HCT116 (cell line): ENCODE data around the gene LTBP4.

Experiments used
- FOSL1 ChIP-seq: IDR thresholded peaks from 2 replicates; pipeline ENCODE4 v1.6.1; 2012; ENCODE audit warnings: low read depth
- POLR2A ChIP-seq: IDR thresholded peaks from 2 replicates; pipeline ENCODE4 v1.7.0; 2011; ENCODE audit warnings: borderline replicate concordance; ENCODE audit not compliant: insufficient read depth, insufficient read length; ENCODE audit errors: extremely low read depth
- TF ChIP-seq, protein P1 (sequence below), 3 experiments: fragments of 200-600 bp in 1 of 3; sonication (generic) in 1 of 3; IDR thresholded peaks in 2 of 3; conservative IDR thresholded peaks in 1 of 3; 2 replicates each; pipeline ENCODE4 v1.5.1; 2012 to 2017; ENCODE audit warnings: low read depth in 2 of 3, low read length in 2 of 3, antibody characterized with exemption in 1 of 3, borderline replicate concordance in 1 of 3, control low read depth in 1 of 3, mild to moderate bottlenecking in 1 of 3, mixed read lengths in 1 of 3, mixed run types in 1 of 3, moderate library complexity in 1 of 3; ENCODE audit not compliant: insufficient read depth in 1 of 3

DNA sequence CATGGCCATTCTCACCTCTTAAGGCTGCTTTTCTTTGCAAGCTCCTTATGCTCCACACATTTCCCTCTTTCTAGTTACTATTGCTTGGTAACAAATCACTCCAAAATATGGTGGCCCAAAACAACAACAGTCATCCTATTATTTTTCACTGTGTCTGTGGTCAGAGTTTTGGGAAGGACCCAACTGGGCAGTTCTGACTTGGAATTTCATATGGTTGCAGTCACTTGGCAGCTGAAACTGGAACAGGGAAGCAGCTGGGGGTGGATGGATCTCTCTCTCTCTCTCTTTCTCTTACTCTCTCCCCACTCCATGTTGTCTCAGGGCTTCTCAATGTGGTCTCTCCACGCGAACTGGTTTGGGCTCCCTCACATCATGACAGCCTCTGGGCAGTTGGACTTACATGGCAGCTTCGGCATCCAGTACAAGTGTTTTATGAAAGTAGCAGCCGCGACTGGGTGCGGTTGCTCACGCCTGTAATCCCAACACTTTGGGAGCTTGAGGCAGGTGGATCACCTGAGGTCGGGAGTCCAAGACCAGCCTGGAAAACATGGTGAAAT, 49.7 kb downstream of the LTBP4 start:
- TF ChIP-seq, protein P1, sequence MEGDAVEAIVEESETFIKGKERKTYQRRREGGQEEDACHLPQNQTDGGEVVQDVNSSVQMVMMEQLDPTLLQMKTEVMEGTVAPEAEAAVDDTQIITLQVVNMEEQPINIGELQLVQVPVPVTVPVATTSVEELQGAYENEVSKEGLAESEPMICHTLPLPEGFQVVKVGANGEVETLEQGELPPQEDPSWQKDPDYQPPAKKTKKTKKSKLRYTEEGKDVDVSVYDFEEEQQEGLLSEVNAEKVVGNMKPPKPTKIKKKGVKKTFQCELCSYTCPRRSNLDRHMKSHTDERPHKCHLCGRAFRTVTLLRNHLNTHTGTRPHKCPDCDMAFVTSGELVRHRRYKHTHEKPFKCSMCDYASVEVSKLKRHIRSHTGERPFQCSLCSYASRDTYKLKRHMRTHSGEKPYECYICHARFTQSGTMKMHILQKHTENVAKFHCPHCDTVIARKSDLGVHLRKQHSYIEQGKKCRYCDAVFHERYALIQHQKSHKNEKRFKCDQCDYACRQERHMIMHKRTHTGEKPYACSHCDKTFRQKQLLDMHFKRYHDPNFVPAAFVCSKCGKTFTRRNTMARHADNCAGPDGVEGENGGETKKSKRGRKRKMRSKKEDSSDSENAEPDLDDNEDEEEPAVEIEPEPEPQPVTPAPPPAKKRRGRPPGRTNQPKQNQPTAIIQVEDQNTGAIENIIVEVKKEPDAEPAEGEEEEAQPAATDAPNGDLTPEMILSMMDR (IDR thresholded peaks at IDR 0.05 in 2 of 3, conservative IDR thresholded peaks at IDR 0.05 in 1 of 3; ENCODE audit: borderline replicate concordance in 1 of 3, insufficient read depth in 1 of 3, low read depth in 2 of 3, low read length in 2 of 3) = no peak
- TF ChIP-seq FOSL1 = no peak
- no peak for TF ChIP-seq POLR2A
